GM19397 (cell line): ENCODE results near the gene TMEM69.
"Not testable (repeated sequence)": the region's sequence is repeated elsewhere in the genome, so short reads cannot be mapped to it uniquely, and the experiment has no call there.

ENCODE experiments used
- ATAC-seq: cut with Tn5 transposase; IDR thresholded peaks from one replicate; pipeline ENCODE4 v1.9.1; 2021; ENCODE audit warnings: mild to moderate bottlenecking, moderate library complexity; ENCODE audit not compliant: unreplicated experiment

The TMEM69 gene

DNA sequence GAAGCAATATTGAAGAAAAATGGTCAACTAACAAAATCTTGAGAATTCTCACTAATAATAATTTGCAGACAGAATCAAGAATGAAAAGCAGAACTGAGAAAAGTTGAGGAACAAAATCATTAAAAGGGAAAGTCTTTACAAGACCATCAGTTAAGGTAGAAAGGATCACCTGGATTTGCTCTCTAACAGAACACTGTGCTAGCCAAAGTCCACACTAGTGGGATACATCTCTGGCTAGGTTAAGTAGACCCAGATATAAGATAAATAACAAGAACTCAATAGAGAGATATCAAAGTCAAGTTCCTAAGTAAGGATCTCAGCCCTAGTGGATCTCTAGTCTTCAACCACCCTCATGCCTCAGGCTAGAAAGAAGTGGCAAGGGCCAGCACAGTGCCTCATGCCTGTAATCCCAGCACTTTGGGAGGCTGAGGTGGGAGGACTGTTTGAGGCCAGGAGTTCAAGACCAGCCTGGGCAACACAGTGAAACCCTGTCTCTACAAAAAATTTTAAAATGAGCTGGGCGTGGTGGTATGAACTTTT, 42.9 kb downstream of the TMEM69 start:
- ATAC-seq, result no peak

DNA sequence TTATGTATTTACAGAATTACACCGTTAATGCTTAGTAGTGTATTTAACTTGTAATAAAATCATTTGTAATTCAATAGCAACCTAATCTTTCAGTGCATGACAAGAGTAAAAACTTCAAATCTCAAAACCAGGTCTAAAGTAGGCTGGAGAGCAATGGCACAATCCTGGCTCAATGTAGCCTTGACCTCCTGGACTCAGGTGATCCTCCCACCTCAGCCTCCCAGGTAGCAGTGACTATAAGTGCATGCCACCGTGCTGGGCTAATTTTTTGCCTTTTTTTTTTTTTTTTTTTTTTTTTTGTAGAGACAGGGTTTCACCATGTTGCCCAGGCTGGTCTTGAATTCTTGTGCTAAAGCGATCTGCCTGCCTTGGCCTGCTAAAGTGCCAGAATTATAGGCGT, 51.2 kb downstream of the TMEM69 start:
- ATAC-seq, result no peak

DNA sequence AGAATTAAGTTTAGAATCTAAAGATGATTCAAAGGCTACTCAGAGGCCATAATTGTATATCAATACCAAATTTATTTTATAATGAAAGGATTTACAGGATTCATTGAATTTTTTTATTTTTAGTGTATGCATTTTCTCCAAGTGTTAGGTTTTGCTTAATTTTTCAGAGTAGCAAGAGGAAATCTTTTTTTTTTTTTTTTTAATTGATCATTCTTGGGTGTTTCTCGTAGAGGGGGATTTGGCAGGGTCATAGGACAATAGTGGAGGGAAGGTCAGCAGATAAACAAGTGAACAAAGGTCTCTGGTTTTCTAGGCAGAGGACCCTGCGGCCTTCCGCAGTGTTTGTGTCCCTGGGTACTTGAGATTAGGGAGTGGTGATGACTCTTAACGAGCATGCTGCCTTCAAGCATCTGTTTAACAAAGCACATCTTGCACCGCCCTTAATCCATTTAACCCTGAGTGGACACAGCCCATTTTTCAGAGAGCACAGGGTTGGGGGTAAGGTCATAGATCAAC, 51.7 kb downstream of the TMEM69 start:
- ATAC-seq, result not testable (repeated sequence)
